ACC112 (cell line): ENCODE results near the gene ABHD17C.

Experiments
- H2AFZ ChIP-seq: fragments of 200-600 bp; sonication (generic); one replicate; pipeline ENCODE4 v1.6.0; 2017; ENCODE audit warnings: antibody characterized with exemption, low read length; ENCODE audit not compliant: unreplicated experiment
- H3K27ac ChIP-seq: fragments of 200-600 bp; sonication (generic); 2 replicates; pipeline ENCODE4 v1.5.1; 2014; ENCODE audit warnings: low read depth, mild to moderate bottlenecking, antibody characterized with exemption, low read length, moderate library complexity
- H3K27me3 ChIP-seq: fragments of 200-600 bp; sonication (generic); 2 replicates; pipeline ENCODE4 v1.6.1; 2014; ENCODE audit warnings: mild to moderate bottlenecking, antibody characterized with exemption, low read length, moderate library complexity, mixed read lengths; ENCODE audit not compliant: insufficient read depth
- H3K36me3 ChIP-seq: fragments of 200-600 bp; sonication (generic); 2 replicates; pipeline ENCODE4 v1.6.1; 2016; ENCODE audit warnings: mild to moderate bottlenecking, antibody characterized with exemption, low read length, moderate library complexity, mixed read lengths; ENCODE audit not compliant: insufficient read depth
- H3K4me1 ChIP-seq: fragments of 200-600 bp; sonication (generic); one replicate; pipeline ENCODE4 v1.6.1; 2016; ENCODE audit warnings: low read length, mixed read lengths; ENCODE audit not compliant: insufficient read depth, unreplicated experiment, control insufficient read depth
- H3K4me3 ChIP-seq: fragments of 200-600 bp; sonication (generic); 2 replicates; pipeline ENCODE4 v1.5.1; 2014; ENCODE audit warnings: mild to moderate bottlenecking, low read depth, low read length
- H3K79me2 ChIP-seq: fragments of 200-600 bp; sonication (generic); one replicate; pipeline ENCODE4 v1.6.0; 2016; ENCODE audit warnings: low read length; ENCODE audit not compliant: control insufficient read depth, unreplicated experiment, insufficient read depth

Gene ABHD17C

DNA sequence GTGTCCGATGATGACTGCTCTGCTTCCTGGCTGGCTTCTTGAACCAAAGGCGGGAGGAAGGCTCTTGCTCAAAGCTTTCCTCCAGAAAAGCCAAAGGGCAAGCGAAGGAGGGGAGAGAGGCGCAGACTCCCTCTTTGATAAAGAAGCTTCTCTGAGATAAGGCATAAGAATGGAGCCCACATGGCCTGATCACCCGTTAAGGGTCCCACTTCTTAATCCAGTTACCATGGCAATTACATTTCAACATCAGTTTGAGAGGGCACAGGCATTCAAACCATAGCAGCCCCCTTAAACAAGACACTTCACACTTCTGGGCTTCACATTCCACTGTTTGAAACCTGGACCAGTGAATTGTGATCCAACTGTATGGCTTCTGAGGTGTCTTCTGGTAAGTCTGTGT lies 8.0 kb downstream of the ABHD17C start:
- Histone ChIP-seq H2AFZ (no peak overlapping the region), H3K27ac (no peak overlapping the region), H3K27me3 (no peaks in the 10 kb centered on the region), H3K4me3 (no peak overlapping the region), H3K36me3 (no peaks in the 10 kb centered on the region; the same call in 1 of the 2 replicates), H3K79me2 (peaks cover 50% of the 10 kb centered on the region), H3K4me1 (no peaks in the 10 kb centered on the region)

DNA sequence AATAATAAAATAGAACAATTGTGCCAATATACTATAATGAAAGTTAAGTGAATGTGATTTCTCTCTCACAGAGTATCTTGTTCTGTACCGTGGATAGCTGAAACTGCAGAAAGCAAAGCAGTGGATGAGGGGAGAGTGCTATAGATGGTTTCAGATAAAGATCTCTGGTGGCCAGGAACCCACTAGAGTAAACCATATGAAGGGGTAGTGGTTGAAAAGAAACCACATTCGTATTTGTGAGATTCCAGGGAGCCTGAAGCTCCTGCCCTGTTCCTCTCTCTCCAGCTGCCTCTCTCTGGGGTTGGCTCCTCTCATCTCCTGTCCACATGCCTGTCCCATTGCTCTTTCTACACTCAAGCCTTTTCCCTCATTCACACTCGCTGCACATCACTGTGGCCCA lies 8.9 kb downstream of the ABHD17C start:
- peaks cover 41% of the 10 kb centered on the region for H3K79me2 ChIP-seq
- H3K27me3 ChIP-seq, result no peaks in the 10 kb centered on the region
- H3K4me1 ChIP-seq, result no peaks in the 10 kb centered on the region
- no peak overlapping the region for H3K27ac ChIP-seq
- H3K4me3 ChIP-seq, result no peak overlapping the region
- H3K36me3 ChIP-seq, result no peaks in the 10 kb centered on the region; the same call in 1 of the 2 replicates
- no peak overlapping the region for H2AFZ ChIP-seq

DNA sequence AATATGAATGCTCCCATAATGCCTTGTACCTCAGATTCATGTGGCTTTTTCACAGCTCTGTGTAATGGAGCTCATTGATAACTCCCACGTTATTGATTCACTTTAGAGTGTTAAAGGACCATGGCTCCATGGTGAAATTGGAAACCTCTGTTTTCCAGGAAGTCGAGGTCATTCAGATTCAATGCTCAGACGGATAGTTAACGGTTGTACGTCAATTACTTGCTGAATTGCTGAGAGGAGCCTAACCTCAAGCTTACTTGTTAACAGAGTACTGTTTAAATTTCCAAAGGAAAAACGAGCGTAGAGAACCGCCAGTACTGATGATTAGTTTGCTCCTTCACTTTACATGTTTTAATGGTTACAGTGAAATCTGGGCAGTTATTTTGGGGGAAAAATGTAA lies 11.1 kb downstream of the ABHD17C start:
- no peaks in the 10 kb centered on the region; the same call in 1 of the 2 replicates for H3K36me3 ChIP-seq
- no peaks in the 10 kb centered on the region for H3K4me1 ChIP-seq
- no peak overlapping the region for H3K27ac ChIP-seq
- H2AFZ ChIP-seq, result no peak overlapping the region
- H3K79me2 ChIP-seq, result peaks cover 25% of the 10 kb centered on the region
- no peak overlapping the region for H3K4me3 ChIP-seq
- no peaks in the 10 kb centered on the region for H3K27me3 ChIP-seq

DNA sequence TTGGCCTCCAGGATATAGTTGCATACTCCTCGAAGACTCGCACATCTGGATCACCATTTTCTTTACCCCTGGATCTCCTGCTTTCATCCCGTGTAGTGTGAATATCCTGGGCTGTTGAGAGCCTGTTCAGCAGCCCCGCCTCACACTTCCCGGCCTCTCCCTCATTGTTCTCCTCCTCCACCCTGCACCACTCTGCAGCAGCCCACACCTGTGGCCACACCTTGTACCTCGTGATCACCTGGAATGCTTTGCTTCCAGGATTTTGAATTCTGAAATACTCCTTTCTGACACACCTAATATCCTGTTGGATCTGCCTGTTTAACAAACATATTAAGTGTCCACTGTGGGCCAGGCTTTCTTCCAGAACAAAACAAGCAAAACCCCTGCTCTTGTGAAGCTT lies 14.4 kb downstream of the ABHD17C start:
- no peaks in the 10 kb centered on the region; the same call in 1 of the 2 replicates for H3K36me3 ChIP-seq
- H3K4me3 ChIP-seq, result no peak overlapping the region
- H3K27ac ChIP-seq, result no peak overlapping the region
- no peak overlapping the region for H2AFZ ChIP-seq
- H3K27me3 ChIP-seq, result no peaks in the 10 kb centered on the region
- H3K4me1 ChIP-seq, result no peaks in the 10 kb centered on the region
- H3K79me2 ChIP-seq, result peaks cover 27% of the 10 kb centered on the region

DNA sequence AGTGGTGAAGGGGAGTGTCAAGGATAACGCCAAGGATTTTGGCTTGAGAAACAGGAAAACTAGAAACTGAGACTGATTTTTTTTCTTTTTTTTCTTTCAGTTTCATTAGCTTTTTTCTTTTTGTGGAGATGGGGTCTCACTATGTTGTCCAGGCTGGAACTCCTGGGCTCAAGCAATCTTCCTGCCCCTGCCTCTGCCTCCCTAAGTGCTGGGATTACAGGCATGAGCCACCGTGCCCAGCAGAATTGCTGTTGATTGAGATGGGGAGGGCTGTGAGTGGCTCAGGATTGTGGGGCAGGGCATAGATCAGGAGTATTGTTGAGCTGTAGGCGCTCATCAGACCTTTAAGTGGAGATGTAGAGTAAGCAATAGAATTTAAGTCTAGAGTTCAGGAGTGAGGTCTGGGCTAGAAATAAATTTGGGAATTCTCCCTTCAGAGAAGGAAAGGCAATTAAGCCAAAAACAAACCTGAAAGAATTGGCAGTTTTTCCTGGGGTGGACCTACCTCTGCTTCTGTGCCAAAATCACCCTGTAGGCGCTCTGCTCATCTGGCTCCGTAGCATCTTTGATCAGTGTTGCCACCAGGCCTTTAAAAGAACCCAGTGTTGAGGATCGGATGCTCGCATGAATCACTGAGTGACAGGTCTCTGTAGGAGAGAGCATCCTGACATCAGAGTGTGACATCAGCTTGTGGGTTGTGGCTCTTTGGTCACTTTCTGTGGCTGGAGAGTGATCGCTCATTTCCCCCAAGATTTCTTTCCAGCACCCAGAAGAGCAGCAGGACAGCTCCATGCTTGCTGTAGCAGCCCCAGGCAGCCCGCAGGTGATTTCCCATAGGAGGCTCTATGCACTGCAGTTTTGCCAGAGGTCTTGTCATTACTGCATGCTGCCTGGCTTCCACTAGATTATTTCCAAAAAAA lies 15.8 kb downstream of the ABHD17C start:
- H2AFZ ChIP-seq, result no peak overlapping the region
- H3K79me2 ChIP-seq, result peaks cover 14% of the 10 kb centered on the region
- no peaks in the 10 kb centered on the region for H3K4me1 ChIP-seq
- H3K36me3 ChIP-seq, result no peaks in the 10 kb centered on the region
- no peak overlapping the region for H3K27ac ChIP-seq
- no peak overlapping the region for H3K4me3 ChIP-seq
- H3K27me3 ChIP-seq, result no peaks in the 10 kb centered on the region

DNA sequence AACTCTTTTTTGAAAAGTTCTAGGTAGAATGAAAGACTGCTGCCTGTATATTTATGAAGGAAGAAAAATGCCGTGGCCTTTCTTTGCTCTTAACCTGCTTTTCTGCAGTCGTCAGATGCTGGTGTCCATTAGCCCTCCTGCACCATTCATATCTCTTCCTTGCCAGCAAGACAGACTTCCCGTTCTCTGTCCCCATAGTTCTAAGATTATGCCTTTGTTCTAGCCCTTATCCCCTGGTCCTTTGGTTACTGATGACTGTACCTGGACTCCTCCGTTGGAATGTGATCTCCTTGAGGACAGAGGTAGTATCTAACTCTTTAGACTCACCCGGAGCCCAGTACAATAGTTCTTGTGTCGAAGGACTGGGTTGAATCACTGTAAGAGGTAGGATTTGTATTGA lies 16.8 kb downstream of the ABHD17C start:
- H3K4me3 ChIP-seq, result no peak overlapping the region
- H3K4me1 ChIP-seq, result no peaks in the 10 kb centered on the region
- peaks cover 13% of the 10 kb centered on the region for H3K79me2 ChIP-seq
- H3K36me3 ChIP-seq, result no peaks in the 10 kb centered on the region
- no peak overlapping the region for H3K27ac ChIP-seq
- no peak overlapping the region for H2AFZ ChIP-seq
- H3K27me3 ChIP-seq, result no peaks in the 10 kb centered on the region

DNA sequence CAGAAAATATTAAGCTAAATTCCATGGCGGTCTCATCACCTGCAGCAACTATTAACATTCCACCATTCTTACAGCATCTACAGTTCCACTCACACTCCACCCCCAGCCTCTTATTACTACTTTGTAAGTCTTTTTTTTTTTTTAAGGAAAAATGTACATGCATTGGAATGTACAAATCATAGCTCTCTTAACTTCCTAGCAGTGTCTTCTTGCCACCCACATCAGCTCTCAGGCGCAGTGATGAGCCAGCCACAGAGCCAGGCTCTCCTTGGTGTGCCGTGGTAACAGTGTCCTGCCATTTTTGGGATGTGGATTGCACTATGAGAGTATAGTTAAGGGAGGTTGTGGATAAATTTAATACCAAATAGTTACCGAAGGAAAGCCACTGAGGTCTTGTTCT lies 17.8 kb downstream of the ABHD17C start:
- H3K27ac ChIP-seq, result no peak overlapping the region
- no peaks in the 10 kb centered on the region for H3K36me3 ChIP-seq
- H3K27me3 ChIP-seq, result no peaks in the 10 kb centered on the region
- H3K4me3 ChIP-seq, result no peak overlapping the region
- H2AFZ ChIP-seq, result no peak overlapping the region
- H3K4me1 ChIP-seq, result no peaks in the 10 kb centered on the region
- peaks cover 13% of the 10 kb centered on the region for H3K79me2 ChIP-seq

DNA sequence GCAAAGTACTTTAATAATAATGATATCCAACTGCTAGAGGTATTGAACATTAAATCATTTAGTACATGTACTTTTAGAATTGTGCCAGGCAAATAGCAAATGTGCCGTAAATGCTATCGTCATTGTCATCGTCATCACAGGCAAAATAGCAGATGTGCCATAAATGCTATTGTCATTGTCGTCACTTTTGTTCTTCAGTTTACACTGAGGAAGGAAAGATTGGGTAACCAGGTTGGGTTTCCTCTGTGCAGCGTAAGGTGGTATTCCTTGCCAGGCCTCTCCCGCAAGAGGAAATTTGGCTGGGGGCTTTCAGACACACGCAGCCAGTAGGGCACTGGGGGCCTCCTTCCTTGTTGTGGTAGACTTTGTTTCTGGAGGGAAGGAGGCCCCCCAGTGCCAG lies 26.4 kb downstream of the ABHD17C start:
- H3K4me1 ChIP-seq, result no peaks in the 10 kb centered on the region
- H3K27ac ChIP-seq, result no peak overlapping the region
- no peak overlapping the region for H2AFZ ChIP-seq
- no peaks in the 10 kb centered on the region for H3K36me3 ChIP-seq
- no peak overlapping the region for H3K4me3 ChIP-seq
- H3K79me2 ChIP-seq, result peaks cover 8% of the 10 kb centered on the region
- no peaks in the 10 kb centered on the region for H3K27me3 ChIP-seq

DNA sequence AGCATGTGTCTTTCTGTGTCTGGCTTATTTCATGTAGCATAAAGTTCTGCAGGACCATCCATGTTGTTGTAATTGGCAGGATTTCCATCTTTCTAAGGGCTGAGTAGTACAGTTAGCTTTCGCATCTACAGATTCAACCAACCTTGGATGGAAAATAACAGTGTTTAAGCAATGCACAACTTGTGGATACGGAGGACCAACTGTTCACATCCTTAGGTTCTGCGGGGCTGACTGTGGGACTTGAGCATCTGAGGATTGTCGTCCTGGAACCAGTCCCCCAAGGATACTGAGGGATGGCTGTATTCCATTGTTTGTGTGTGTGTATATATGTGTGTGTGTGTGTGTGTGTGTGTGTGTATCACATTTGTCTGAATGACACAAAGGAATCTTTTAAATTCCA lies 27.7 kb downstream of the ABHD17C start:
- Histone ChIP-seq H3K79me2 (peaks cover 8% of the 10 kb centered on the region), H2AFZ (no peak overlapping the region), H3K4me1 (no peaks in the 10 kb centered on the region), H3K27ac (no peak overlapping the region), H3K27me3 (no peaks in the 10 kb centered on the region), H3K36me3 (no peaks in the 10 kb centered on the region), H3K4me3 (no peak overlapping the region)

DNA sequence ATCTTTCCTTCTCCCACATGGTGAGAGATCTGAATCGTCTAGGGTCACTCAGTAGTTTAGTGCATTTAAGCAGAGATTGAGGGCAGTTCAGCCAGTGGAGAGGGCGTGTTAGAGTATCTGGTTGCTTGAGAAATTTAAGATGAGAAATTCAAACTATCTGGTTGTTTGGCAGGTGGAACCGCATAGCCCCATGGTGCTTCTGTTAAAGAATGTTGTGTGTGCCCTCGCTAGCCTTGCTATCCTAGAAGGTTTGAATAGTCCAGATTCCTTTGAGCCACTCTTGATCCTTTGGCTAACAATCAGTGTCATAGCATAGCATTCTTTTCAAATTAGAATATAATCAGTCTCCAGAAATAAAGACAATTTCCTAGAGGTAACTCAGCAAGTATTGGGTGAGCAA lies 32.1 kb downstream of the ABHD17C start:
- Histone ChIP-seq H3K27ac (no peak overlapping the region), H3K79me2 (peaks cover 7% of the 10 kb centered on the region), H3K4me1 (peaks cover 4% of the 10 kb centered on the region), H3K27me3 (no peaks in the 10 kb centered on the region), H3K36me3 (no peaks in the 10 kb centered on the region), H2AFZ (no peak overlapping the region), H3K4me3 (no peak overlapping the region)

DNA sequence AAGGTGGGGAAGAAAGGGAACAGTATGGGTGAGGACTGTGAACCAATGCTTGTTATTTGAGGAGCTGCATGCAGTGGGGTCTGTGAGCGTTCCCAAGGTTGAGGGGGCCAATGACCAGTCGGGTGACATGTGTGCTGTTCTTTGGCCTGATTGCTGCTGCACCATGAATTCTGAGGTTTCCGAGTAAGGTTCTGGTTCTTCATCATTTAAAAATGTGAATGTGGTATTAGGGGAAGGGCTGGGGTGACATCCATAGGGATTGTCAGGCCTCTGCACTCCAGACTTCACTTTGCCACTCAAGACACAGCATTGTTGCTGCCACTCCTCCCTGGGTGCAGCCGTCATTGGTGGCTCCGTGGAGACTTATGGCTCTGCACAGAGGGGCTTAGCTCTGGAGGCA lies 32.5 kb downstream of the ABHD17C start:
- Histone ChIP-seq H2AFZ (no peak overlapping the region), H3K27me3 (no peaks in the 10 kb centered on the region), H3K27ac (no peak overlapping the region), H3K4me1 (peaks cover 4% of the 10 kb centered on the region), H3K79me2 (peaks cover 7% of the 10 kb centered on the region), H3K4me3 (no peak overlapping the region), H3K36me3 (no peaks in the 10 kb centered on the region)
